Upper lobe of left lung (tissue), 4 donors: ENCODE data around the gene KRTAP12-4.
"Not testable (repeated sequence)": the region's sequence is repeated elsewhere in the genome, so short reads cannot be mapped to it uniquely, and the experiment has no call there.

Experiments used
- CTCF ChIP-seq, 6 experiments: fragments of 450-650 bp in 4 of 6; fragments of 200-600 bp in 2 of 6; sonication (generic) in 2 of 6; IDR thresholded peaks; one replicate each; pipeline ENCODE4 v1.5.1; 2016 to 2019; ENCODE audit warnings: antibody characterized with exemption in 6 of 6
- POLR2A ChIP-seq, 4 donors: fragments of 450-650 bp; IDR thresholded peaks; one replicate each; pipeline ENCODE4 v1.5.1; 2016 to 2017; ENCODE audit warnings: antibody characterized with exemption in 4 of 4, mild to moderate bottlenecking in 2 of 4

- TF ChIP-seq CTCF, POLR2A (IDR thresholded peaks at IDR 0.05): not testable (repeated sequence)
Observed at GRCh38 chr21:44638506-44639330, 15.7 kb downstream of the KRTAP12-4 start.
